ENCODE data around the gene ZNF862. TPM values are rescaled to one million over a fixed set of nuclear protein-coding genes. Genes with fewer than 3 reads are reported as not detected.

Gene ZNF862
- total and polyA plus RNA-seq, 2 of the 8 experiments (the other 6 are each of a cell fraction or from before 2014, with no cell fraction given) = 1.8 to 3.9 TPM

GRCh38 chr7:149828357-149829309 lies 9.5 kb upstream of the ZNF862 start (continued):
- no peak for TF ChIP-seq CHD7 (IDR thresholded peaks at IDR 0.05; ENCODE audit: insufficient replicate concordance, low read length)
- TF ChIP-seq SP2 (IDR thresholded peaks at IDR 0.05; ENCODE audit: low read length) = no peak
- TF ChIP-seq HDAC6 (IDR thresholded peaks at IDR 0.05; ENCODE audit: low read depth, low read length) = no peak
